HepG2 (cell line): Measurements from ENCODE around the gene ANKHD1. TPM values are rescaled to one million over a fixed set of nuclear protein-coding genes. Genes with fewer than 3 reads are reported as not detected.
A peak's percentile ranks its signal among the peaks of the same experiment; 100 is the strongest.

ENCODE experiments used
- ATRX ChIP-seq: sonication (generic); formaldehyde crosslinking; IDR thresholded peaks from 2 replicates; pipeline ENCODE4 v1.4.0; 2020; ENCODE audit warnings: missing genetic modification reagents, borderline replicate concordance
- EEA1 ChIP-seq: sonication (generic); formaldehyde crosslinking; IDR thresholded peaks from 2 replicates; pipeline ENCODE4 v1.5.1; 2020; ENCODE audit warnings: mild to moderate bottlenecking, missing genetic modification reagents, borderline replicate concordance
- HNRNPK ChIP-seq: fragments of 200-400 bp; formaldehyde crosslinking; IDR thresholded peaks from 2 replicates; pipeline ENCODE4 v1.6.1; 2018; ENCODE audit warnings: low read length, low read depth, moderate library complexity, mild to moderate bottlenecking; ENCODE audit not compliant: poor library complexity, severe bottlenecking
- HNRNPLL ChIP-seq: fragments of 200-400 bp; formaldehyde crosslinking; IDR thresholded peaks from 2 replicates; pipeline ENCODE4 v1.6.1; 2017; ENCODE audit warnings: mild to moderate bottlenecking, low read depth, low read length; ENCODE audit not compliant: poor library complexity, severe bottlenecking
- MEIS1 ChIP-seq: sonication (generic); formaldehyde crosslinking; IDR thresholded peaks from 2 replicates; pipeline ENCODE4 v1.9.0; 2021; ENCODE audit warnings: mild to moderate bottlenecking, missing genetic modification reagents, moderate library complexity, borderline replicate concordance
- MXD4 ChIP-seq: IDR thresholded peaks from 2 replicates; pipeline ENCODE4 v1.6.1; 2016; ENCODE audit warnings: mild to moderate bottlenecking, missing biosample characterization, missing genetic modification reagents
- NR2F2 ChIP-seq: IDR thresholded peaks from 2 replicates; pipeline ENCODE4 v1.6.1; 2012; ENCODE audit warnings: low read depth, inconsistent platforms, borderline replicate concordance
- ZBTB43 ChIP-seq: sonication (generic); formaldehyde crosslinking; conservative IDR thresholded peaks from 2 replicates; pipeline ENCODE4 v1.4.0; 2020; ENCODE audit warnings: missing genetic modification reagents
- ZFP36L1 ChIP-seq: sonication (generic); formaldehyde crosslinking; IDR thresholded peaks from 2 replicates; pipeline ENCODE4 v1.8.0; 2022; ENCODE audit warnings: mild to moderate bottlenecking, missing genetic modification reagents, moderate library complexity
- ZNF18 ChIP-seq: sonication (generic); formaldehyde crosslinking; IDR thresholded peaks from 2 replicates; pipeline ENCODE4 v1.8.0; 2022; ENCODE audit warnings: mild to moderate bottlenecking, missing genetic modification reagents; ENCODE audit not compliant: insufficient replicate concordance
- ZNF253 ChIP-seq: sonication (generic); formaldehyde crosslinking; IDR thresholded peaks from 2 replicates; pipeline ENCODE4 v1.8.0; 2022; ENCODE audit warnings: mild to moderate bottlenecking, missing genetic modification reagents, borderline replicate concordance
- ZNF451 ChIP-seq: sonication (generic); formaldehyde crosslinking; IDR thresholded peaks from 2 replicates; pipeline ENCODE4 v1.5.0; 2020; ENCODE audit warnings: mild to moderate bottlenecking, missing genetic modification reagents
- ZNF598 ChIP-seq: sonication (generic); formaldehyde crosslinking; IDR thresholded peaks from 2 replicates; pipeline ENCODE4 v1.5.1; 2020; ENCODE audit warnings: mild to moderate bottlenecking, missing genetic modification reagents, borderline replicate concordance
- polyA plus RNA-seq, 8 experiments: library from polyadenylated mRNA; depleted of rRNA in 3 of 8; stranded (reverse) in 7 of 8; unstranded in 1 of 8; fragments of >200 nt; fragmentation: Illumina TruSeq in 4 of 8; extraction: Trizol in 4 of 8; gene quantifications; 2 replicates each; pipeline versions ENCODE4 v1.2.1 to v1.2.3, GENCODE V29; 2011 to 2016; ENCODE audit warnings: low read depth in 4 of 8, missing spikeins in 1 of 8, mixed read lengths in 1 of 8; ENCODE audit not compliant: insufficient read depth in 1 of 8
- total RNA-seq, 5 experiments: library from RNA; depleted of rRNA; stranded (reverse); fragments of >200 nt; fragmentation: Illumina TruSeq; extraction: Trizol; gene quantifications; 2 replicates each; pipeline ENCODE4 v1.2.3, GENCODE V29; 2016; ENCODE audit warnings: low read depth in 1 of 5
- TF ChIP-seq, protein P1 (sequence below): sonication (generic); formaldehyde crosslinking; IDR thresholded peaks from 2 replicates; pipeline ENCODE4 v1.4.0; 2020; ENCODE audit warnings: mild to moderate bottlenecking, missing genetic modification reagents
- TF ChIP-seq, protein P2 (sequence below): sonication (generic); formaldehyde crosslinking; IDR thresholded peaks from 2 replicates; pipeline ENCODE4 v1.8.1; 2023; ENCODE audit warnings: mild to moderate bottlenecking, missing genetic modification reagents
- TF ChIP-seq, protein P3 (sequence below): sonication (generic); formaldehyde crosslinking; IDR thresholded peaks from 2 replicates; pipeline ENCODE4 v1.8.0; 2023; ENCODE audit warnings: mild to moderate bottlenecking, missing genetic modification reagents
- TF ChIP-seq, protein P4 (sequence below): sonication (generic); formaldehyde crosslinking; IDR thresholded peaks from 2 replicates; pipeline ENCODE4 v1.4.0; 2020; ENCODE audit warnings: missing genetic modification reagents

Gene ANKHD1
- total and polyA plus RNA-seq, 2 of the 13 experiments (the other 11 are each of a cell fraction or from before 2014, with no cell fraction given), result 69.9 to 82.0 TPM

DNA sequence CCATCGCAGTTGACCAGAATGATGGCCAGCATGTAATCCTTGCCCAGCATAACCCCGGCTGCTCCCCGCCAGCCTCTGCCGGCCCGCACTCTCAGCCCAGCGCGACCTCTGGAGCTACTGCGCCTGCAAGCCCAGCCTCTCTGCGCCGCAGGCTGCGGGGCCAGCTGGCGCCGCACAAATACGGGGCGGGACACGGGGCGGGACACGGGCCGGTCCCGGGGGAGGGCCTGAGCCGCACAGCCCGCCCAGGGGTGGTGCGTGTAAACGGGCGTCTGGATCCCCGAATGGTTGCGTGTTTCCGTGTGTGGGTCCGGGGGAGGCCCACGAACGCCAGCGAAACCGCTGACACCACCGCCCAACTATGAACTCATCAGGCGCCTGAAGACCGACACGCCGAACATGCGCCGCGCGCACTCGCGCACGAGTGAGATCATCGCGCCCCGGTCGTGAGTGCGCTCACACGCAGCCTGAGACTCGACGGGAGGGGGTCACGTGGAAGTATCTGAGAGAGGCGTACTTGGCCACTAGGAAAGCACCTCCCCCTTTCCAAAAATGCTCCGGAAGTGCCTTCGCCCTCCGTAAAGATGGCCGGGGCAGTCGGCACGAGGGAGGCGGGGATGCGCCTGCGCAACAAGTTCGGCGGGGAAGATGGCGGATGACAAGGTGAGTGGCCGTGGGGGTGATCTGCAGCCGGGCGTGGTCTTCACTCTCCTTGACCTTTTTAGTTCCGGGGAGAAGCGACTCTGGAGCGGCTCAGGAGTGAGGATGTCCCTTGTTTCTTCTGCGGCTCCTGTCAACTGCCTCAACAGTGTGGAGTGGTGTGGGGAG, 162.8 kb downstream of the ANKHD1 start, which contains the start of the genes APBB3 and SLC35A4 (continued):
- TF ChIP-seq MXD4 (peak; percentile 22; the same call in 1 of the 2 replicates), HNRNPK (peak; percentile 58), ZBTB43 (CRISPR knock-in tag) (no peak), EEA1 (CRISPR knock-in tag) (peak; percentile 34; the same call in 1 of the 2 replicates), ATRX (no peak), ZFP36L1 (CRISPR knock-in tag) (0 out of 2 replicates have a peak, but pooled peaks have one; percentile 42), ZNF598 (CRISPR knock-in tag) (no peak), MEIS1 (CRISPR knock-in tag) (peak; percentile 51; the same call in 1 of the 2 replicates), ZNF18 (CRISPR knock-in tag) (no peak), ZNF253 (CRISPR knock-in tag) (peak; percentile 81; the same call in 1 of the 2 replicates), HNRNPLL (peak; percentile 67), ZNF451 (CRISPR knock-in tag) (no peak), NR2F2 (no peak)
- TF ChIP-seq, protein P1, sequence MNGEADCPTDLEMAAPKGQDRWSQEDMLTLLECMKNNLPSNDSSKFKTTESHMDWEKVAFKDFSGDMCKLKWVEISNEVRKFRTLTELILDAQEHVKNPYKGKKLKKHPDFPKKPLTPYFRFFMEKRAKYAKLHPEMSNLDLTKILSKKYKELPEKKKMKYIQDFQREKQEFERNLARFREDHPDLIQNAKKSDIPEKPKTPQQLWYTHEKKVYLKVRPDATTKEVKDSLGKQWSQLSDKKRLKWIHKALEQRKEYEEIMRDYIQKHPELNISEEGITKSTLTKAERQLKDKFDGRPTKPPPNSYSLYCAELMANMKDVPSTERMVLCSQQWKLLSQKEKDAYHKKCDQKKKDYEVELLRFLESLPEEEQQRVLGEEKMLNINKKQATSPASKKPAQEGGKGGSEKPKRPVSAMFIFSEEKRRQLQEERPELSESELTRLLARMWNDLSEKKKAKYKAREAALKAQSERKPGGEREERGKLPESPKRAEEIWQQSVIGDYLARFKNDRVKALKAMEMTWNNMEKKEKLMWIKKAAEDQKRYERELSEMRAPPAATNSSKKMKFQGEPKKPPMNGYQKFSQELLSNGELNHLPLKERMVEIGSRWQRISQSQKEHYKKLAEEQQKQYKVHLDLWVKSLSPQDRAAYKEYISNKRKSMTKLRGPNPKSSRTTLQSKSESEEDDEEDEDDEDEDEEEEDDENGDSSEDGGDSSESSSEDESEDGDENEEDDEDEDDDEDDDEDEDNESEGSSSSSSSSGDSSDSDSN (CRISPR knock-in tag), result peak; percentile 64
- TF ChIP-seq, protein P2, sequence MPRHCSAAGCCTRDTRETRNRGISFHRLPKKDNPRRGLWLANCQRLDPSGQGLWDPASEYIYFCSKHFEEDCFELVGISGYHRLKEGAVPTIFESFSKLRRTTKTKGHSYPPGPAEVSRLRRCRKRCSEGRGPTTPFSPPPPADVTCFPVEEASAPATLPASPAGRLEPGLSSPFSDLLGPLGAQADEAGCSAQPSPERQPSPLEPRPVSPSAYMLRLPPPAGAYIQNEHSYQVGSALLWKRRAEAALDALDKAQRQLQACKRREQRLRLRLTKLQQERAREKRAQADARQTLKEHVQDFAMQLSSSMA (CRISPR knock-in tag), result no peak
- TF ChIP-seq, protein P3, sequence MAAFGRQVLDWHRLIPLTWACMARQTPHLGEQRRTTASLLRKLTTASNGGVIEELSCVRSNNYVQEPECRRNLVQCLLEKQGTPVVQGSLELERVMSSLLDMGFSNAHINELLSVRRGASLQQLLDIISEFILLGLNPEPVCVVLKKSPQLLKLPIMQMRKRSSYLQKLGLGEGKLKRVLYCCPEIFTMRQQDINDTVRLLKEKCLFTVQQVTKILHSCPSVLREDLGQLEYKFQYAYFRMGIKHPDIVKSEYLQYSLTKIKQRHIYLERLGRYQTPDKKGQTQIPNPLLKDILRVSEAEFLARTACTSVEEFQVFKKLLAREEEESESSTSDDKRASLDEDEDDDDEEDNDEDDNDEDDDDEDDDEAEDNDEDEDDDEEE (CRISPR knock-in tag), result no peak
- TF ChIP-seq, protein P4, sequence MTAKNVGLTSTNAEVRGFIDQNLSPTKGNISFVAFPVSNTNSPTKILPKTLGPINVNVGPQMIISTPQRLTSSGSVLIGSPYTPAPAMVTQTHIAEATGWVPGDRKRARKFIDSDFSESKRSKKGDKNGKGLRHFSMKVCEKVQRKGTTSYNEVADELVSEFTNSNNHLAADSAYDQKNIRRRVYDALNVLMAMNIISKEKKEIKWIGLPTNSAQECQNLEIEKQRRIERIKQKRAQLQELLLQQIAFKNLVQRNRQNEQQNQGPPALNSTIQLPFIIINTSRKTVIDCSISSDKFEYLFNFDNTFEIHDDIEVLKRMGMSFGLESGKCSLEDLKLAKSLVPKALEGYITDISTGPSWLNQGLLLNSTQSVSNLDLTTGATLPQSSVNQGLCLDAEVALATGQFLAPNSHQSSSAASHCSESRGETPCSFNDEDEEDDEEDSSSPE, result peak; percentile 25; the same call in 1 of the 2 replicates
